Karpas-422 (cell line): ENCODE data around the gene EHD4. TPM values are rescaled to one million over a fixed set of nuclear protein-coding genes. Genes with fewer than 3 reads are reported as not detected.

Source experiments
- DNase-seq: peaks from one replicate; pipeline ENCODE4 v3.0.0-alpha.2; 2015
- H2AFZ ChIP-seq: fragments of 200-600 bp; sonication (generic); 2 replicates; pipeline ENCODE4 v1.6.1; 2014; ENCODE audit warnings: antibody characterized with exemption, low read length, mixed read lengths
- H3K27ac ChIP-seq: fragments of 200-600 bp; sonication (generic); 2 replicates; pipeline ENCODE4 v1.5.1; 2014; ENCODE audit warnings: mild to moderate bottlenecking, low read length, moderate library complexity
- H3K27me3 ChIP-seq: fragments of 200-600 bp; sonication (generic); 2 replicates; pipeline ENCODE4 v1.6.1; 2014; ENCODE audit warnings: low read length, mixed read lengths
- H3K36me3 ChIP-seq: fragments of 200-600 bp; sonication (generic); 2 replicates; pipeline ENCODE4 v1.6.1; 2014; ENCODE audit warnings: low read length, mixed read lengths; ENCODE audit not compliant: insufficient read depth
- H3K4me1 ChIP-seq: fragments of 200-600 bp; sonication (generic); 2 replicates; pipeline ENCODE4 v1.6.1; 2014; ENCODE audit warnings: mild to moderate bottlenecking, low read length, mixed read lengths
- H3K4me2 ChIP-seq: fragments of 200-600 bp; sonication (generic); 2 replicates; pipeline ENCODE4 v1.6.1; 2014; ENCODE audit warnings: low read length, low read depth, mild to moderate bottlenecking; ENCODE audit not compliant: poor library complexity, severe bottlenecking
- H3K4me3 ChIP-seq: fragments of 200-600 bp; sonication (generic); 2 replicates; pipeline ENCODE4 v1.5.1; 2014; ENCODE audit warnings: mild to moderate bottlenecking, antibody characterized with exemption, low read length, mixed read lengths
- H3K79me2 ChIP-seq: fragments of 200-600 bp; sonication (generic); 2 replicates; pipeline ENCODE4 v1.6.1; 2014; ENCODE audit warnings: mild to moderate bottlenecking, low read length, mixed read lengths
- H3K9ac ChIP-seq: fragments of 200-600 bp; sonication (generic); 2 replicates; pipeline ENCODE4 v1.6.0; 2014; ENCODE audit warnings: low read length
- H3K9me2 ChIP-seq: fragments of 200-600 bp; sonication (generic), shearing (Covaris generic); replicated peaks from 2 replicates; pipeline ENCODE4 v1.6.0; 2014; ENCODE audit warnings: mild to moderate bottlenecking, low read length, moderate library complexity; ENCODE audit not compliant: insufficient read depth
- H3K9me3 ChIP-seq: fragments of 300-700, 200-600 bp; sonication (generic); 2 replicates; pipeline ENCODE4 v1.6.1; 2014; ENCODE audit warnings: low read length, mixed read lengths
- H4K20me1 ChIP-seq: fragments of 200-600 bp; sonication (generic); 2 replicates; pipeline ENCODE4 v1.6.1; 2014; ENCODE audit warnings: mild to moderate bottlenecking, antibody characterized with exemption, low read length, low read depth; ENCODE audit not compliant: insufficient read depth
- total RNA-seq: library from RNA; depleted of rRNA; stranded (reverse); fragments of >200 nt; shearing (Covaris generic); gene quantifications from 2 replicates; pipeline ENCODE4 v1.2.3, GENCODE V29; 2014; ENCODE audit warnings: low replicate concordance

EHD4 gene
- total RNA-seq, 1 experiment from 2014 or later: 19.9 TPM

- H3K4me1 ChIP-seq: peaks cover 40% of the 10 kb centered on the region
- no peak overlapping the region for H3K4me2 ChIP-seq
Observed at GRCh38 chr15:41926185-41927056, 45.9 kb downstream of the EHD4 start.

GRCh38 chr15:41925086-41925608, 47.2 kb downstream of the EHD4 start:
- no peak overlapping the region for H3K4me3 ChIP-seq
- H3K4me1 ChIP-seq: peaks cover 45% of the 10 kb centered on the region
- no peaks in the 10 kb centered on the region for H3K36me3 ChIP-seq
- no peak overlapping the region for H2AFZ ChIP-seq
- no peak for DNase-seq
- peaks cover 30% of the 10 kb centered on the region for H3K79me2 ChIP-seq
- H4K20me1 ChIP-seq: no peaks in the 10 kb centered on the region
- no peak overlapping the region for H3K9ac ChIP-seq
- no peaks in the 10 kb centered on the region for H3K9me3 ChIP-seq
- no peaks in the 10 kb centered on the region for H3K9me2 ChIP-seq
- no peaks in the 10 kb centered on the region for H3K27me3 ChIP-seq
- H3K27ac ChIP-seq: no peak overlapping the region
- H3K4me2 ChIP-seq: no peak overlapping the region

More at GRCh38 chr15:41926185-41927056, 45.9 kb downstream of the EHD4 start:
- H3K4me3 ChIP-seq: no peak overlapping the region
- no peak overlapping the region for H3K9ac ChIP-seq
- no peak overlapping the region for H3K27ac ChIP-seq
- no peaks in the 10 kb centered on the region for H3K36me3 ChIP-seq
- no peak for DNase-seq
- H3K9me3 ChIP-seq: no peaks in the 10 kb centered on the region
- no peaks in the 10 kb centered on the region for H3K9me2 ChIP-seq
- no peaks in the 10 kb centered on the region for H4K20me1 ChIP-seq
- H3K79me2 ChIP-seq: peaks cover 33% of the 10 kb centered on the region
- no peaks in the 10 kb centered on the region for H3K27me3 ChIP-seq
- H2AFZ ChIP-seq: no peak overlapping the region

GRCh38 chr15:41923401-41923997, 48.9 kb downstream of the EHD4 start:
- Histone ChIP-seq H3K4me1 (peaks cover 38% of the 10 kb centered on the region), H4K20me1 (no peaks in the 10 kb centered on the region), H3K4me2 (no peak overlapping the region), H3K9ac (no peak overlapping the region), H3K27me3 (no peaks in the 10 kb centered on the region), H2AFZ (no peak overlapping the region), H3K27ac (no peak overlapping the region), H3K79me2 (peaks cover 19% of the 10 kb centered on the region), H3K4me3 (no peak overlapping the region), H3K9me2 (no peaks in the 10 kb centered on the region), H3K36me3 (0 out of 2 replicates have a peak, but pooled peaks cover 4% of the 10 kb centered on the region), H3K9me3 (no peaks in the 10 kb centered on the region)
- DNase-seq: no peak

- Histone ChIP-seq H3K79me2 (peaks cover 9% of the 10 kb centered on the region), H3K9ac (no peak overlapping the region), H3K4me1 (peaks cover 27% of the 10 kb centered on the region), H2AFZ (no peak overlapping the region), H4K20me1 (no peaks in the 10 kb centered on the region), H3K4me2 (no peak overlapping the region), H3K27me3 (no peaks in the 10 kb centered on the region), H3K9me3 (no peaks in the 10 kb centered on the region), H3K27ac (no peak overlapping the region), H3K9me2 (no peaks in the 10 kb centered on the region), H3K4me3 (no peak overlapping the region), H3K36me3 (0 out of 2 replicates have a peak, but pooled peaks cover 4% of the 10 kb centered on the region)
- DNase-seq: no peak
Observed at GRCh38 chr15:41922353-41922752, 50.0 kb downstream of the EHD4 start.

- Histone ChIP-seq H3K27me3 (no peaks in the 10 kb centered on the region), H3K4me3 (no peak overlapping the region), H3K9me2 (no peaks in the 10 kb centered on the region), H4K20me1 (no peaks in the 10 kb centered on the region), H3K36me3 (0 out of 2 replicates have a peak, but pooled peaks cover 4% of the 10 kb centered on the region), H3K9ac (no peak overlapping the region), H3K4me2 (no peak overlapping the region), H3K27ac (no peak overlapping the region), H2AFZ (no peak overlapping the region), H3K4me1 (peaks cover 20% of the 10 kb centered on the region), H3K9me3 (no peaks in the 10 kb centered on the region), H3K79me2 (peaks cover 3% of the 10 kb centered on the region; the same call in 1 of the 2 replicates)
- DNase-seq: no peak
Observed at GRCh38 chr15:41921639-41922038, 50.7 kb downstream of the EHD4 start.

- Histone ChIP-seq H4K20me1 (no peaks in the 10 kb centered on the region), H3K9me3 (no peaks in the 10 kb centered on the region), H3K4me3 (no peak overlapping the region), H3K27ac (0 out of 2 replicates have a peak overlapping the region, but pooled peaks have one; percentile 58), H3K36me3 (0 out of 2 replicates have a peak, but pooled peaks cover 4% of the 10 kb centered on the region), H3K9me2 (no peaks in the 10 kb centered on the region), H3K4me2 (no peak overlapping the region), H3K4me1 (peaks cover 20% of the 10 kb centered on the region), H2AFZ (no peak overlapping the region), H3K79me2 (no peaks in the 10 kb centered on the region; the same call in 1 of the 2 replicates), H3K27me3 (no peaks in the 10 kb centered on the region), H3K9ac (no peak overlapping the region)
- no peak for DNase-seq
Observed at GRCh38 chr15:41921167-41921566, 51.2 kb downstream of the EHD4 start.

GRCh38 chr15:41919954-41920538, 52.3 kb downstream of the EHD4 start:
- peaks cover 20% of the 10 kb centered on the region for H3K4me1 ChIP-seq
- no peaks in the 10 kb centered on the region for H4K20me1 ChIP-seq
- no peaks in the 10 kb centered on the region for H3K9me3 ChIP-seq
- no peak overlapping the region for H3K4me3 ChIP-seq
- no peaks in the 10 kb centered on the region; the same call in 1 of the 2 replicates for H3K79me2 ChIP-seq
- H3K9ac ChIP-seq: peak overlapping the region; percentile 36
- no peak for DNase-seq
- H3K27ac ChIP-seq: peak overlapping the region; percentile 58
- peak overlapping the region; percentile 20 for H3K4me2 ChIP-seq
- no peaks in the 10 kb centered on the region for H3K27me3 ChIP-seq
- H3K36me3 ChIP-seq: 0 out of 2 replicates have a peak, but pooled peaks cover 4% of the 10 kb centered on the region
- H2AFZ ChIP-seq: no peak overlapping the region
- no peaks in the 10 kb centered on the region for H3K9me2 ChIP-seq
